ENCODE results near the gene PTER. TPM values are rescaled to one million over a fixed set of nuclear protein-coding genes. Genes with fewer than 3 reads are reported as not detected.

The PTER gene
- total and polyA plus RNA-seq, 2 of the 13 experiments (the other 11 are each of a cell fraction or from before 2014, with no cell fraction given): 6.1 to 6.6 TPM

- TF ChIP-seq, protein P1, sequence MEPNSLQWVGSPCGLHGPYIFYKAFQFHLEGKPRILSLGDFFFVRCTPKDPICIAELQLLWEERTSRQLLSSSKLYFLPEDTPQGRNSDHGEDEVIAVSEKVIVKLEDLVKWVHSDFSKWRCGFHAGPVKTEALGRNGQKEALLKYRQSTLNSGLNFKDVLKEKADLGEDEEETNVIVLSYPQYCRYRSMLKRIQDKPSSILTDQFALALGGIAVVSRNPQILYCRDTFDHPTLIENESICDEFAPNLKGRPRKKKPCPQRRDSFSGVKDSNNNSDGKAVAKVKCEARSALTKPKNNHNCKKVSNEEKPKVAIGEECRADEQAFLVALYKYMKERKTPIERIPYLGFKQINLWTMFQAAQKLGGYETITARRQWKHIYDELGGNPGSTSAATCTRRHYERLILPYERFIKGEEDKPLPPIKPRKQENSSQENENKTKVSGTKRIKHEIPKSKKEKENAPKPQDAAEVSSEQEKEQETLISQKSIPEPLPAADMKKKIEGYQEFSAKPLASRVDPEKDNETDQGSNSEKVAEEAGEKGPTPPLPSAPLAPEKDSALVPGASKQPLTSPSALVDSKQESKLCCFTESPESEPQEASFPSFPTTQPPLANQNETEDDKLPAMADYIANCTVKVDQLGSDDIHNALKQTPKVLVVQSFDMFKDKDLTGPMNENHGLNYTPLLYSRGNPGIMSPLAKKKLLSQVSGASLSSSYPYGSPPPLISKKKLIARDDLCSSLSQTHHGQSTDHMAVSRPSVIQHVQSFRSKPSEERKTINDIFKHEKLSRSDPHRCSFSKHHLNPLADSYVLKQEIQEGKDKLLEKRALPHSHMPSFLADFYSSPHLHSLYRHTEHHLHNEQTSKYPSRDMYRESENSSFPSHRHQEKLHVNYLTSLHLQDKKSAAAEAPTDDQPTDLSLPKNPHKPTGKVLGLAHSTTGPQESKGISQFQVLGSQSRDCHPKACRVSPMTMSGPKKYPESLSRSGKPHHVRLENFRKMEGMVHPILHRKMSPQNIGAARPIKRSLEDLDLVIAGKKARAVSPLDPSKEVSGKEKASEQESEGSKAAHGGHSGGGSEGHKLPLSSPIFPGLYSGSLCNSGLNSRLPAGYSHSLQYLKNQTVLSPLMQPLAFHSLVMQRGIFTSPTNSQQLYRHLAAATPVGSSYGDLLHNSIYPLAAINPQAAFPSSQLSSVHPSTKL (CRISPR knock-in tag; IDR thresholded peaks at IDR 0.05): no peak
- TF ChIP-seq ZBTB7A (CRISPR knock-in tag; IDR thresholded peaks at IDR 0.05) (no peak), ZNF292 (CRISPR knock-in tag; IDR thresholded peaks at IDR 0.05; ENCODE audit: borderline replicate concordance, low read depth) (no peak), MXI1 (IDR thresholded peaks at IDR 0.05; ENCODE audit: borderline replicate concordance, low read depth, low read length) (no peak), FOXA1 (IDR thresholded peaks at IDR 0.05) (no peak), FOXA1 (CRISPR knock-in tag; IDR thresholded peaks at IDR 0.05) (no peak), ZNF83 (CRISPR knock-in tag; IDR thresholded peaks at IDR 0.05; ENCODE audit: borderline replicate concordance) (no peak), PHF5A (CRISPR knock-in tag; IDR thresholded peaks at IDR 0.05; ENCODE audit: low read depth, unreplicated experiment) (no peak)
Observed at GRCh38 chr10:16497911-16498310, 61.1 kb downstream of the PTER start (continued).

- BruUV-seq (replicated peaks): no TSS peak
- POLR2A ChIA-PET: no interaction called here
- Histone ChIP-seq H3K9ac (ENCODE audit: insufficient read depth, low read depth, low read length) (no peak overlapping the region), H3K27ac (ENCODE audit: extremely low read length, insufficient read depth, low read length) (no peak overlapping the region), H3K4me1 (ENCODE audit: insufficient read depth, low read length) (no peaks in the 10 kb centered on the region), H3K27me3 (ENCODE audit: control insufficient read depth in 1 of 2, insufficient read depth in 2 of 2, low read length in 2 of 2) (no peaks in the 10 kb centered on the region), H3K36me3 (replicated peaks in 1 of 2; ENCODE audit: control insufficient read depth in 1 of 2, insufficient read depth in 2 of 2, low read length in 2 of 2) (0 out of 5 replicates have a peak, but pooled peaks cover 0 to 3% of the 10 kb centered on the region in 2 experiments), H3K9me3 (ENCODE audit: low read length) (no peaks in the 10 kb centered on the region), H4K20me1 (ENCODE audit: insufficient read depth, low read length) (no peaks in the 10 kb centered on the region), H3K79me2 (ENCODE audit: insufficient read depth, low read length) (no peaks in the 10 kb centered on the region), H3K4me3 (replicated peaks in 1 of 3; ENCODE audit: insufficient read depth in 1 of 3, low read depth in 2 of 3, low read length in 3 of 3) (no peak overlapping the region), H3K4me2 (ENCODE audit: low read depth, low read length) (no peak overlapping the region), H2AFZ (ENCODE audit: low read length) (no peak overlapping the region)
- FAIRE-seq: no peak
- intact Hi-C loops (cut with micrococcal nuclease; ENCODE audit: unreplicated experiment) (no loop called here), in situ Hi-C loops (cut with HindIII; ENCODE audit: extremely low pct_ligation_motif_present, low pct_unique_long_range_greater_than_20kb) (no loop called here)
- ATAC-seq: no peak
- CTCF ChIA-PET (ENCODE audit: low intra/inter-chr PET ratio, low total read pairs): no interaction called here
- DNase-seq (ENCODE audit: low spot score): no peak
- 53% methylated on average over 1 of the region's 1 CpG for WGBS (ENCODE audit: low lambda C conversion rate)
- no peak for TF ChIP-seq HNRNPH1 (optimal IDR thresholded peaks at IDR 0.05; ENCODE audit: low read depth, low read length)
- no peak for TF ChIP-seq ADNP (CRISPR knock-in tag; IDR thresholded peaks at IDR 0.05)
- TF ChIP-seq ZNF44 (CRISPR knock-in tag; IDR thresholded peaks at IDR 0.05): no peak
- no peak for TF ChIP-seq SMYD3 (CRISPR knock-in tag; IDR thresholded peaks at IDR 0.05)
- TF ChIP-seq FOXO1 (CRISPR knock-in tag; IDR thresholded peaks at IDR 0.05): no peak
- TF ChIP-seq ZNF766 (CRISPR knock-in tag; IDR thresholded peaks at IDR 0.05; ENCODE audit: borderline replicate concordance): no peak
- no peak for TF ChIP-seq ZBTB1 (CRISPR knock-in tag; IDR thresholded peaks at IDR 0.05; ENCODE audit: borderline replicate concordance)
- TF ChIP-seq, protein P2, sequence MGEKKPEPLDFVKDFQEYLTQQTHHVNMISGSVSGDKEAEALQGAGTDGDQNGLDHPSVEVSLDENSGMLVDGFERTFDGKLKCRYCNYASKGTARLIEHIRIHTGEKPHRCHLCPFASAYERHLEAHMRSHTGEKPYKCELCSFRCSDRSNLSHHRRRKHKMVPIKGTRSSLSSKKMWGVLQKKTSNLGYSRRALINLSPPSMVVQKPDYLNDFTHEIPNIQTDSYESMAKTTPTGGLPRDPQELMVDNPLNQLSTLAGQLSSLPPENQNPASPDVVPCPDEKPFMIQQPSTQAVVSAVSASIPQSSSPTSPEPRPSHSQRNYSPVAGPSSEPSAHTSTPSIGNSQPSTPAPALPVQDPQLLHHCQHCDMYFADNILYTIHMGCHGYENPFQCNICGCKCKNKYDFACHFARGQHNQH (CRISPR knock-in tag; IDR thresholded peaks at IDR 0.05): no peak
- no peak for TF ChIP-seq MXD3 (CRISPR knock-in tag; IDR thresholded peaks at IDR 0.05)
- TF ChIP-seq, protein P3, sequence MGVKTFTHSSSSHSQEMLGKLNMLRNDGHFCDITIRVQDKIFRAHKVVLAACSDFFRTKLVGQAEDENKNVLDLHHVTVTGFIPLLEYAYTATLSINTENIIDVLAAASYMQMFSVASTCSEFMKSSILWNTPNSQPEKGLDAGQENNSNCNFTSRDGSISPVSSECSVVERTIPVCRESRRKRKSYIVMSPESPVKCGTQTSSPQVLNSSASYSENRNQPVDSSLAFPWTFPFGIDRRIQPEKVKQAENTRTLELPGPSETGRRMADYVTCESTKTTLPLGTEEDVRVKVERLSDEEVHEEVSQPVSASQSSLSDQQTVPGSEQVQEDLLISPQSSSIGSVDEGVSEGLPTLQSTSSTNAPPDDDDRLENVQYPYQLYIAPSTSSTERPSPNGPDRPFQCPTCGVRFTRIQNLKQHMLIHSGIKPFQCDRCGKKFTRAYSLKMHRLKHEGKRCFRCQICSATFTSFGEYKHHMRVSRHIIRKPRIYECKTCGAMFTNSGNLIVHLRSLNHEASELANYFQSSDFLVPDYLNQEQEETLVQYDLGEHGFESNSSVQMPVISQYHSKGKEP (CRISPR knock-in tag; IDR thresholded peaks at IDR 0.05): no peak
- no peak for TF ChIP-seq XBP1 (CRISPR knock-in tag; IDR thresholded peaks at IDR 0.05)
- TF ChIP-seq ZNF234 (CRISPR knock-in tag; conservative IDR thresholded peaks at IDR 0.05): no peak
Observed at GRCh38 chr10:16505161-16505560, 68.4 kb downstream of the PTER start.
